Activated CD8-positive, alpha-beta memory T cell treated with anti-CD3 and anti-CD28 coated beads, Interleukin-2, amount 50 U/mL, for 1 hour (primary cell): ENCODE measurements around the gene SLC25A34.

Source experiments
- DNase-seq: peaks from one replicate; pipeline ENCODE4 v3.0.0-alpha.2; 2020; ENCODE audit errors: extremely low read depth

Gene SLC25A34

GRCh38 chr1:15775706-15776105 is 39.6 kb downstream of the SLC25A34 start:
- no peak for DNase-seq

- no peak for DNase-seq
Measured at GRCh38 chr1:15777909-15778707, 42.0 kb downstream of the SLC25A34 start.

- DNase-seq, result no peak
Measured at GRCh38 chr1:15785683-15786082, 49.6 kb downstream of the SLC25A34 start.

- no peak for DNase-seq
Measured at GRCh38 chr1:15786581-15786980, 50.5 kb downstream of the SLC25A34 start.

- DNase-seq, result no peak
Measured at GRCh38 chr1:15788624-15789301, 52.7 kb downstream of the SLC25A34 start.
